HG02884 (cell line): ENCODE data around the gene P3R3URF.

Experiments used
- ATAC-seq: cut with Tn5 transposase; IDR thresholded peaks from one replicate; pipeline ENCODE4 v1.9.1; 2021; ENCODE audit warnings: mild to moderate bottlenecking, moderate library complexity; ENCODE audit not compliant: unreplicated experiment

Gene P3R3URF

GRCh38 chr1:46133781-46134350 is 42.4 kb downstream of the P3R3URF start:
- no peak for ATAC-seq

- ATAC-seq = peak; percentile 51
These were observed 43.1 kb downstream of the P3R3URF start for GRCh38 chr1:46133181-46133658.

GRCh38 chr1:46132529-46133180 is 43.6 kb downstream of the P3R3URF start, which contains the start of gene PIK3R3:
Gene PIK3R3 (minus strand): TSS chr1:46132629. CDS start chr1:46131952, 677 bp downstream.
- ATAC-seq = peak; percentile 86

- no peak for ATAC-seq
These were observed 44.4 kb downstream of the P3R3URF start for GRCh38 chr1:46131712-46132528.

- ATAC-seq = no peak
These were observed 45.2 kb downstream of the P3R3URF start for GRCh38 chr1:46131093-46131492.

GRCh38 chr1:46130606-46131005 is 45.7 kb downstream of the P3R3URF start:
- no peak for ATAC-seq

- no peak for ATAC-seq
These were observed 46.2 kb downstream of the P3R3URF start for GRCh38 chr1:46130121-46130520.

- no peak for ATAC-seq
These were observed 47.9 kb downstream of the P3R3URF start for GRCh38 chr1:46128344-46128743.
